Tibial nerve (tissue), 3 donors: ENCODE measurements around the gene SEL1L.

Experiments
- POLR2A ChIP-seq, 2 donors: fragments of 450-650 bp; IDR thresholded peaks; one replicate each; pipeline ENCODE4 v1.6.1; 2017; ENCODE audit warnings: antibody characterized with exemption in 2 of 2, mild to moderate bottlenecking in 2 of 2, moderate library complexity in 2 of 2
- TF ChIP-seq, protein P1 (sequence below), 5 experiments: fragments of 200-600 bp in 3 of 5; fragments of 450-650 bp in 2 of 5; sonication (generic) in 3 of 5; IDR thresholded peaks; one replicate each; pipeline ENCODE4 v1.5.1; 2016 to 2019; ENCODE audit warnings: antibody characterized with exemption in 5 of 5, mild to moderate bottlenecking in 3 of 5, moderate library complexity in 2 of 5

DNA sequence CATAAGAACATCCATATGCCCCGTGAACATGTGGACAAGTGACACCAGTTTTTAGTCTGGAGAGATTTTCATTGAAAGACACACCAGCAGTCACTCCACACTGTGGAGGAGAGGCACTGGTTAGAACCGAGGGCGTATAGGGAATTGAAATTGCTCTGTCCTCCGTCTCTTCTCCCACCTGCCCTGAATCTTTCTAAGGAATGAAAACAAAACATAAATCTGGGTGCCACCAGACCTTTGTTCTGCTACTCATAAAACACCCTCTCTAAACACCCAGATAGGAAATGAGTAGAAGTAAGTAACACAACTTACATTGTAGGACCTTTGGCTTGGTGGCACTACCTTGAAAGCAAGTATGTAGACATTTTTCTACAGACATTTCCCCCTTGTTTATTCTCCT lies 96.4 kb downstream of the SEL1L start:
- TF ChIP-seq, protein P1, sequence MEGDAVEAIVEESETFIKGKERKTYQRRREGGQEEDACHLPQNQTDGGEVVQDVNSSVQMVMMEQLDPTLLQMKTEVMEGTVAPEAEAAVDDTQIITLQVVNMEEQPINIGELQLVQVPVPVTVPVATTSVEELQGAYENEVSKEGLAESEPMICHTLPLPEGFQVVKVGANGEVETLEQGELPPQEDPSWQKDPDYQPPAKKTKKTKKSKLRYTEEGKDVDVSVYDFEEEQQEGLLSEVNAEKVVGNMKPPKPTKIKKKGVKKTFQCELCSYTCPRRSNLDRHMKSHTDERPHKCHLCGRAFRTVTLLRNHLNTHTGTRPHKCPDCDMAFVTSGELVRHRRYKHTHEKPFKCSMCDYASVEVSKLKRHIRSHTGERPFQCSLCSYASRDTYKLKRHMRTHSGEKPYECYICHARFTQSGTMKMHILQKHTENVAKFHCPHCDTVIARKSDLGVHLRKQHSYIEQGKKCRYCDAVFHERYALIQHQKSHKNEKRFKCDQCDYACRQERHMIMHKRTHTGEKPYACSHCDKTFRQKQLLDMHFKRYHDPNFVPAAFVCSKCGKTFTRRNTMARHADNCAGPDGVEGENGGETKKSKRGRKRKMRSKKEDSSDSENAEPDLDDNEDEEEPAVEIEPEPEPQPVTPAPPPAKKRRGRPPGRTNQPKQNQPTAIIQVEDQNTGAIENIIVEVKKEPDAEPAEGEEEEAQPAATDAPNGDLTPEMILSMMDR (IDR thresholded peaks at IDR 0.05): no peak
- no peak for TF ChIP-seq POLR2A (IDR thresholded peaks at IDR 0.05)
